Uterus (tissue), 2 donors: ENCODE data around the gene GDI1.
"Not testable (repeated sequence)": the region's sequence is repeated elsewhere in the genome, so short reads cannot be mapped to it uniquely, and the experiment has no call there.

Experiments used
- CTCF ChIP-seq, 4 experiments: fragments of 200-600 bp in 2 of 4; fragments of 450-650 bp in 2 of 4; sonication (generic) in 2 of 4; IDR thresholded peaks; one replicate each; pipeline ENCODE4 v1.5.1; 2016 to 2019; ENCODE audit warnings: antibody characterized with exemption in 4 of 4, mild to moderate bottlenecking in 2 of 4, moderate library complexity in 1 of 4
- POLR2A ChIP-seq, 2 donors: fragments of 450-650 bp; IDR thresholded peaks; one replicate each; pipeline ENCODE4 v1.6.1; 2016; ENCODE audit warnings: antibody characterized with exemption in 2 of 2, mild to moderate bottlenecking in 1 of 2, moderate library complexity in 1 of 2

GRCh38 chrX:154389812-154390747 lies 46.9 kb upstream of the GDI1 start:
- not testable (repeated sequence) for TF ChIP-seq CTCF, POLR2A (IDR thresholded peaks at IDR 0.05)
